MM.1S (cell line): ENCODE measurements around the gene CYP2D6.

Experiments
- DNase-seq: peaks from one replicate; pipeline ENCODE4 v3.0.0-alpha.2; 2015
- H2AFZ ChIP-seq: fragments of 300-600 bp; sonication (generic); 2 replicates; pipeline ENCODE4 v1.6.0; 2016; ENCODE audit warnings: antibody characterized with exemption, low read length
- H3F3A ChIP-seq: fragments of 300-600 bp; sonication (generic); 2 replicates; pipeline ENCODE4 v1.6.1; 2016; ENCODE audit warnings: mild to moderate bottlenecking, antibody characterized with exemption, low read length, moderate library complexity, mixed read lengths; ENCODE audit not compliant: insufficient read depth
- H3K27ac ChIP-seq: fragments of 300-600 bp; sonication (generic); 2 replicates; pipeline ENCODE4 v1.5.1; 2016; ENCODE audit warnings: mild to moderate bottlenecking, low read length
- H3K27me3 ChIP-seq: fragments of 300-600 bp; sonication (generic); replicated peaks from 2 replicates; pipeline ENCODE4 v1.6.0; 2016; ENCODE audit warnings: low read length; ENCODE audit not compliant: insufficient read depth
- H3K36me3 ChIP-seq: fragments of 300-600 bp; sonication (generic); replicated peaks from 2 replicates; pipeline ENCODE4 v1.6.1; 2016; ENCODE audit warnings: mild to moderate bottlenecking, low read length, mixed read lengths; ENCODE audit not compliant: insufficient read depth
- H3K4me1 ChIP-seq: fragments of 300-600 bp; sonication (generic); 2 replicates; pipeline ENCODE4 v1.6.1; 2016; ENCODE audit warnings: low read length, mixed read lengths
- H3K4me2 ChIP-seq: fragments of 300-600 bp; sonication (generic); 2 replicates; pipeline ENCODE4 v1.6.0; 2016; ENCODE audit warnings: low read depth, low read length
- H3K4me3 ChIP-seq: fragments of 300-600 bp; sonication (generic); 2 replicates; pipeline ENCODE4 v1.5.1; 2016; ENCODE audit warnings: low read length, mixed read lengths
- H3K79me2 ChIP-seq: fragments of 300-600 bp; sonication (generic); 2 replicates; pipeline ENCODE4 v1.6.1; 2016; ENCODE audit warnings: mixed run types, low read length, mixed read lengths
- H3K9ac ChIP-seq: fragments of 300-600 bp; sonication (generic); 2 replicates; pipeline ENCODE4 v1.6.1; 2016; ENCODE audit warnings: low read length, mixed read lengths
- H3K9me2 ChIP-seq: fragments of 300-600 bp; sonication (generic); replicated peaks from 2 replicates; pipeline ENCODE4 v1.6.1; 2016; ENCODE audit warnings: mild to moderate bottlenecking, low read length, mixed read lengths; ENCODE audit not compliant: insufficient read depth
- H3K9me3 ChIP-seq: fragments of 300-600 bp; sonication (generic); replicated peaks from 2 replicates; pipeline ENCODE4 v1.6.1; 2016; ENCODE audit warnings: mild to moderate bottlenecking, low read length, mixed read lengths; ENCODE audit not compliant: insufficient read depth
- H4K20me1 ChIP-seq: fragments of 300-600 bp; sonication (generic); 2 replicates; pipeline ENCODE4 v1.6.1; 2016; ENCODE audit warnings: mild to moderate bottlenecking, low read length, moderate library complexity, mixed read lengths; ENCODE audit not compliant: insufficient read depth
- CTCF ChIP-seq: fragments of 300-600 bp; sonication (generic); IDR thresholded peaks from 2 replicates; pipeline ENCODE4 v1.5.1; 2016; ENCODE audit warnings: antibody characterized with exemption, low read length, mixed read lengths
- EZH2 ChIP-seq: fragments of 300-600 bp; sonication (generic); optimal IDR thresholded peaks from 2 replicates; pipeline ENCODE3; 2017; ENCODE audit warnings: low read depth, mild to moderate bottlenecking, antibody characterized with exemption, low read length, mixed read lengths
- EZH2phosphoT487 ChIP-seq: fragments of 300-600 bp; sonication (generic); IDR thresholded peaks from 2 replicates; pipeline ENCODE4 v1.6.1; 2018; ENCODE audit warnings: antibody characterized with exemption, low read length

The CYP2D6 gene

DNA sequence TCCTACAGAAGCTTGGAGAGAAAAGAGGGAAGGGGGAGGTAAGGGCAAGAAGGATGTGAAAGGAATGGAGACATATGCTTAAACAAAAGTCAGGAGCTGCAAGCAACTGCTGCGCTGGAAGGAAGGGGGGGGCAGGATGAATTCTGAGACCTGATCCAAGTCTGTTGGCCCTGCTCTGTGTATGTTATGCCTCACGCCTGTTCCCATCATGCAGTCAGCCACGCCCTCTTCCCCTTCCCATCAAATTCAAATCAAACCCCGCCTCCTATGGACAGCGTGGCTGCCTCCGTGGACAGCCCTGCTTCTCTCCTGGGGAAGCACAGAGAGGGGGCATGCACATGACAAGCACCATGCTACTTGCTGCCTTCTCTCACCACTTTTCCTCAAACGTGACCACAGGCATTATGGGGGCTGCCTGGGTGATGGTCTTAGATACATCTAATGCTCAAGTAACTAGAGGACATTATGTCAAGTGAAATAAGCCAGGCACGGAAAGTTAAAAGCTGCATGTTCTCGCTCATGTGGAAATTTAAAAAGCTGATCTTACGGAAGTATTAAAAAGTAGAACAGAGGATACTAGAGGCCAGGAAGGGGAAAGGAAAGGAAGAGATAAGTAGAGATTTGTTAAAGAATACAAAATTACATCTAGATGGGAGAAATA, 45.8 kb upstream of the CYP2D6 start:
- Histone ChIP-seq H3K4me3 (no peak overlapping the region), H4K20me1 (no peaks in the 10 kb centered on the region), H3K27me3 (no peaks in the 10 kb centered on the region), H2AFZ (no peak overlapping the region), H3K4me1 (no peaks in the 10 kb centered on the region), H3K79me2 (peaks cover 22% of the 10 kb centered on the region), H3F3A (no peaks in the 10 kb centered on the region), H3K9ac (no peak overlapping the region), H3K9me3 (no peaks in the 10 kb centered on the region), H3K27ac (no peak overlapping the region), H3K9me2 (no peaks in the 10 kb centered on the region), H3K4me2 (no peak overlapping the region), H3K36me3 (no peaks in the 10 kb centered on the region)
- DNase-seq = no peak
- TF ChIP-seq EZH2phosphoT487 (no peak), CTCF (no peak), EZH2 (no peak)

- H3K9me2 ChIP-seq = no peaks in the 10 kb centered on the region
- no peak overlapping the region for H3K4me3 ChIP-seq
- H3K9ac ChIP-seq = no peak overlapping the region
- H3F3A ChIP-seq = no peaks in the 10 kb centered on the region
- H3K9me3 ChIP-seq = no peaks in the 10 kb centered on the region
- peak; percentile 17 for DNase-seq
- no peaks in the 10 kb centered on the region; the same call in 1 of the 2 replicates for H4K20me1 ChIP-seq
- H3K27me3 ChIP-seq = no peaks in the 10 kb centered on the region
- no peak overlapping the region for H3K27ac ChIP-seq
- H3K4me2 ChIP-seq = no peak overlapping the region
- H3K4me1 ChIP-seq = no peaks in the 10 kb centered on the region
- TF ChIP-seq EZH2 (no peak), CTCF (no peak), EZH2phosphoT487 (no peak)
- no peak overlapping the region for H2AFZ ChIP-seq
- H3K36me3 ChIP-seq = no peaks in the 10 kb centered on the region
- H3K79me2 ChIP-seq = peaks cover 28% of the 10 kb centered on the region
Measured at GRCh38 chr22:42174062-42174461, 43.5 kb upstream of the CYP2D6 start.

- H3K4me1 ChIP-seq = no peaks in the 10 kb centered on the region
- no peak overlapping the region for H3K4me2 ChIP-seq
- H4K20me1 ChIP-seq = no peaks in the 10 kb centered on the region; the same call in 1 of the 2 replicates
- H3K4me3 ChIP-seq = no peak overlapping the region
- H3K36me3 ChIP-seq = no peaks in the 10 kb centered on the region
- TF ChIP-seq EZH2 (no peak), CTCF (no peak), EZH2phosphoT487 (no peak)
- H3K9me3 ChIP-seq = no peaks in the 10 kb centered on the region
- H3K27me3 ChIP-seq = no peaks in the 10 kb centered on the region
- no peak overlapping the region for H2AFZ ChIP-seq
- H3K9ac ChIP-seq = no peak overlapping the region
- H3K79me2 ChIP-seq = peaks cover 28% of the 10 kb centered on the region
- H3F3A ChIP-seq = no peaks in the 10 kb centered on the region; the same call in 1 of the 2 replicates
- no peak overlapping the region for H3K27ac ChIP-seq
- DNase-seq = no peak
- no peaks in the 10 kb centered on the region for H3K9me2 ChIP-seq
Measured at GRCh38 chr22:42173183-42173926, 42.7 kb upstream of the CYP2D6 start.
